C4-2B (cell line): ENCODE measurements around the gene AMBP.

Experiments used
- CTCF ChIP-seq: fragments of 450-650 bp; conservative IDR thresholded peaks from 2 replicates; pipeline ENCODE4 v1.5.1; 2017; ENCODE audit warnings: mild to moderate bottlenecking
- ZFX ChIP-seq: fragments of 450-650 bp; IDR thresholded peaks from 2 replicates; pipeline ENCODE4 v1.6.1; 2017

DNA sequence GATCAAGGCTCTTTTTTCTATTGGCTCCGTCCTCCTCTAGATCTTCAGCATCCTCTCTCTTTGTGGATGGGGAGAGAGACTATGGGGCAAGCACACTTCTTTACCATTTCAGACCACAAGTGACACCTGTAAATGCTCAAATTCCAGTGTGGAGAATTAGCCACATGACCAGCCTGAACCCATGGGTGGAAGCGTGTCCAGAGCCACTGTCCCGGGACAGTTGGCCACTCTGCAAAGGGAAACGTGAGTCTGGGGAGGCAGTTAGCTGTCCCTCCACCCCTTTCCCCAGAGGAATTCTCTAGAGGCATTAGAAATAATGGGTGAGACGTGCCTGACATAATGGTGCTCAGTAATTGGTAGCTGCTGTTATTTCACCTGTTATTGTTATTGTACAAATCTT, 40.9 kb downstream of the AMBP start:
- TF ChIP-seq CTCF (no peak), ZFX (no peak)
